Activated CD8-positive, alpha-beta memory T cell treated with anti-CD3 and anti-CD28 coated beads, Interleukin-2, amount 50 U/mL, for 48 hours (primary cell): ENCODE measurements around the gene SMAD3.
A peak's percentile ranks its signal among the peaks of the same experiment; 100 is the strongest.
"Not testable (repeated sequence)": the region's sequence is repeated elsewhere in the genome, so short reads cannot be mapped to it uniquely, and the experiment has no call there.

ENCODE experiments used
- DNase-seq: peaks from one replicate; pipeline ENCODE4 v3.0.0-alpha.2; 2020

The SMAD3 gene

DNA sequence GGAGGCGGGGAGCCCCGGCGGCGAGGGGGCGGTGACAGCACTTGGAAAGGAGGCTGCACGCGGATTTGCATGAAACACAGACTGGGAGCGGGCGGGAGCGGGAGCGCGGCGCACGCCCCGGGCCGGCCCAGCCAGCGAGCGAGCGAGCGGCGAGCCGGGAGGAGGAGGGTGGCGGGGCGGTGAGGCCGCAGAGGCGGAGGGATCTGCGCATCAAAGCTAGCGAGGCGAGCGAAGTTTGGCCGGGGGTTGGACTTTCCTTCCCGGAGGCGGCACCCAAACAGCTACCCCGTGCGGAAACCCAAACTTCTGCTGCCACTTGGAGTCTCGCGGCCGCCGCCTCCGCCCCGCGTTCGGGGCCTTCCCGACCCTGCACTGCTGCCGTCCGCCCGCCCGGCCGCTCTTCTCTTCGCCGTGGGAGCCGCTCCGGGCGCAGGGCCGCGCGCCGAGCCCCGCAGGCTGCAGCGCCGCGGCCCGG, at the start of gene SMAD3:
TSS of gene SMAD3 (plus strand) at position 72 of the 475 bp plus-strand sequence. CDS start 553 bp downstream, outside the sequence.
- DNase-seq = peak; percentile 82

DNA sequence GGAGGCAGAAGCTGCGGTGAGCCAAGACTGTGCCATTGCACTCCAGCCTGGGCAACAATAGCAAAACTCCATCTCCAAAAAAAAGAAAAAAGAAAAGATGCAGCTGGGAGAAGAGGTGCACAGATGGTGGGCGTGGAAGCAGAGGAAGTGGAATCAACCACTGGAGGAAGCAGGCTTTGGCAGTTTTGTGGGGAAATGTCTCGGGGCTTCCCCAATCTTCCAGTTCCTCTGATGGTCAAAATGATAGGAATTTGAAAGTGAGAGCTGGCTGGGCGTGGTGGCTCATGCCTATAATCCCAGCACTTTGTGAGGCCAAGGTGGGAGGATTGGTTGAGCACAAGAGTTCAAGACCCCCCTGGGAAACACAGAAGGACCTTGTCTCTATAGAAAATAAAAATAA, 48.1 kb upstream of the SMAD3 start:
- no peak for DNase-seq

DNA sequence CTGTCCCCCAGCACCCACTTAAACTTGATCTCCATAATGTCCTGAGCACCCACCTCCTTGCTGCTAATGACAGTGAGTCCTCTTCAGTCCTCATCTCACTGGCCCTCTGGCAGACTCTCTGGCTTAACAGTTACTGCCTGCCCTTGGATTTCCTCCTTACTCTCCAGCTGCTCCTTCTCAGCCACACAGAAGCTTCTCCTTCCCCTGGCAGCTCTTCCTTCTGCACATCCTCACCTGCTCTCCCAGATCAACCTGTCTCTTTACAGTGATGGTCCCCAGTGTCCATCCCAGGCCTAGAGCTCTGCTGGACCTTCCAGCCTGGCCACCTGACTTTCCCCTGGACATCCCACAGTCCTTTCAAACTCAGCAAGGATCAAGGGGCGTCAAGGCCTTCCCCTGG, 47.4 kb upstream of the SMAD3 start:
- no peak for DNase-seq

DNA sequence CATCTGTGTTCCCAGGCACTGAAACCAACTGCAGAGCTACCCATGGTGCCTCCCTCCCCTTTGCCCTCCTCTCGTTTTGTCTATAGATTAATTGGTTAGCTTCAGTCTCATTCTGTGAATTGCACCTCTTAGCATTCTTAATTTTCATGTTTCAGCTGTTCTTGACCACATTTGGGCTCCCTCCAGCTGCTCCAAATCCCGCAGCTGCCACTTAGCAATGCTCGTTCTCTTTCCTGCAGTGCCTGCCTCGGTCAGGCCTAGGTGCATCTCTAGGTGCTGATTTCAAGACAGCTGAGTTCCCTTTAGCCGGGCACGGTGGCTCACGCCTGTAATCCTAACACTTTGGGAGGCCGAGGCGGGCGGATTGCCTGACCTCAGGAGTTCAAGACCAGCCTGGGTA, 47.0 kb upstream of the SMAD3 start:
- peak; percentile 38 for DNase-seq

DNA sequence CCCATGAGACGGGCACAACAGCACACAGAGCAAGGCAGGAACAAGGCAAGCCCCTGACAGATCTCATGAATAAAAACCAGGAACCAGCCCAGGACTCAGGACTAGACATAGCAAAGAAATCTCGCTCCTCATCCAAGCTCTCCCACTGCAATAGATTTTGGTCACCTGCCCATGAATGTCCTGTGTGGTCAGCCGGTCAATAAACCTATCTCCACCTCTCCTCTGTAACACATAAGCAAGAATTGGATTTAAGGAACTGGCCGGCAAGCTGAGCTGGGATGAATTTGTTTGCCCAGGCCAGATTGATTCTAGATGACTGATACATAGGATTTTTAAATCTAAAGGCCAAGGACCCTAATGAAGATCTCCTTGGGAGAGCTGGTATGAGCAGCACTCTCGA, 46.3 kb upstream of the SMAD3 start:
- peak; percentile 17 for DNase-seq

DNA sequence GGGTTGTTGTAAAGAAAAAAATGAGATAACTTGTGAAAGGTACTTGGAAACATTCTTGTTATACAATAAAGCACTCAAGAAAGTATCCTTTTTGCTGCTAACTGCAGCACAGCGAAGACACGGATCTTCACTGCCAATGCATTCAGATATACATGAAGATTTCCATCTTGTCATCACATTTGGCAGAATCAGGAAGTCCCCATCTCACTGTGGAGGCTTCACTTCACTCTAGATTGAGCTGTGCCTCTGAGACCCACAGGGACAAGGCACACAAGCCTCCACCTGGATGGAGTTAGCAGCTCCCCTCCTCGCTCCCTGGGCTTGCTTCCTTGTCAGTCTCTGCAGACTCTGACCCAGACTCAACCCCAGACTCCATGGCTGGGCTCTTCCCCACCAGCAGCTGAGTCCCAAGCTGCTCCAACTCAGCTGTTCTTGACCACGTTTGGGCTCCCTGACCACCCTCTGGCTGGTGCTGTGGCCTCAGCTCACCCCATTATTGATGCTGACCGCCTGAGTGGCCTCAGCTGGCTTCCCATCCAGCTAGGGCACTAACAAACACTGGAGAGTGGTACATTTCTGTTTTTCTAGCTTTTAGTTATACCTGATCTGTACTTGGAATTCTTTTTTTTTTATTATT, 45.4 kb upstream of the SMAD3 start:
- DNase-seq = peak; percentile 28

DNA sequence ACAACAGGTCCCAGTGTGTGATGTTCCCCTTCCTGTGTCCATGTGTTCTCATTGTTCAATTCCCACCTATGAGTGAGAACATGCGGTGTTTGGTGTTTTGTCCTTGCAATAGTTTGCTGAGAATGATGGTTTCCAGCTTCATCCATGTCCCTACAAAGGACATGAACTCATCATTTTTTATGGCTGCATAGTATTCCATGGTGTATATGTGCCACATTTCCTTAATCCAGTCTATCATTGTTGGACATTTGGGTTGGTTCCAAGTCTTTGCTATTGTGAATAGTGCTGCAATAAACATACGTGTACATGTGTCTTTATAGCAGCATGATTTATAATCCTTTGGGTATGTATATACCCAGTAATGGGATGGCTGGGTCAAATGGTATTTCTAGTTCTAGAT, 44.7 kb upstream of the SMAD3 start:
- DNase-seq = not testable (repeated sequence)

DNA sequence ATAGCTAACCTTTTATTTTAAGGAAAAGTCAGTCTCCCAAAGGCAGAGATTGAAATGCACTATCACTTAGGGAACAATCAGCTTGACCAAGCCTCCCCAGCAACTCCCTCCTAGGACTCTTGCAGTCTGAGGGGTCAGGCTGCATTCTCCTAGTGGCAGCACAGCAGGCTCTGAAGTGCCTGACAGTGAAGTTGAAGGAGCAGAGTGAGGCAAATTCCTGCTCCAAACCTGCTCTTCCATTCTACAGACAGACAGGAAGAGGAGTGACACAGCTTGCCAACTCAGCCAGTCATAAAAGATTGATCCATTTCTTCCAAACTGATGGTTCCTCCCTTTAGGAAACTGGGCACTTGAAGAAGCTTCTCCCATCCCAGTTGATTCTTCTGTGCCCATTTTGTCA, 43.9 kb upstream of the SMAD3 start:
- DNase-seq = no peak

DNA sequence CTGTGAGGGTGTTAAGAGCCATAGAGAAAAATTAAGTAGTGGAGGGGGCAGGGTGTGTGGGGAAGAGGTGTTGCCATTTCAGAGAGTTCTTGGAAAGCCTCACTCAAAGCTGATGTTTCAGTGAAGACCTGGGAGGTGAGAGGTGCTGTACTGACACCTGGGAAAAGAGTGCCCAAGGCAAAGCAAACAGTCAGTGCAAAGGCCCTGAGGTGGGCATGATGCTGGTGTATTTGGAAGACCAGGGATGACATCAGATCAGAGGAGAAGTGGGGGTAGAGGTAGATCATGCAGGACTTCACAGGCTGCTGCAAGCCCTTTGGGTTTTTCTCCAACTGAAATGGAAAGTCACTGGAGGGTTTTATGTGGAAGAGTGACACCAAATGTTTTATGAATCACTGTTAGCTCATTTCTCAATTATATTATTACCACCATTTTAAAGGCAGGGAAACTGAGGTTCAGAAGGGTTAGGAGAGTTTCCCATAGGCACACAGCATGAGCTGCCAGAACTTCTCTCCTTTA, 42.8 kb upstream of the SMAD3 start:
- peak; percentile 42 for DNase-seq

DNA sequence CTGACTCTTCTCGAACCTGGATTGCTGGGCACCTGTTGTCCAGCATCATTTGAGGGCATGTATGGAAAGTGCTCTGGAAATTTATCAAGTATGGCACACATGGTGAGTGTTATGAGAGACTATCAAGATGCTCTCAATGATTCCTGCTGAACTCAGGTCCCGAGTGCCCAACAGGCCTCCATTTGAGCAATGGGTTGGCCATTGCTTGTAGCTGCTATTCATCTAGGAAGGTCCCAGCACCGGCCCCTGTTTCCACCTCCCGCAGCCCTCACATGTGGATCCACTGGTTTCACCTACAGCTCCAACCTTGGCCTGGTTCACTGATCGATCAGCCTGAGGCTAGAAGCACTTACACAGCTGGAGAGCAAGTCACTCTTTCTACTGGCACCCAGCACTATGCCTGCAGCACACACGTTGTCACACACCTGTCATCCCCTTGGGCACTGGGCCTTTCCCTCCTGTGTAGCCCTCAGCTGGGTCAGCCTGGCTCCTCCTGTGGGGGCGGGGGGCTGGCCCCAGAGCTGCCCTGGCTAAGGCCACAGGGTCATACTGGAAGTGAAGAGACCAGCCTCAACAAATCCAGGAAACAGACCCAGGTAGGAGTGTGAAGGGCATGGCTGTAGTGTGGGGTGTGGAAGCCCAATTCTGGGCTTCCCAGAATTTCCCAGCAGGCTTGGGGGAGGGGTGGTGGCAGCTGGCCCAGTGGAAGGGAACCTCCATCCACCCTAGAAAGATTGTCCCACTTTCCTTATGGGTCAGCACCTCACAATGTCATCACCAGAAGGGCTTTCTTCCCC, 41.7 kb upstream of the SMAD3 start:
- DNase-seq = no peak

DNA sequence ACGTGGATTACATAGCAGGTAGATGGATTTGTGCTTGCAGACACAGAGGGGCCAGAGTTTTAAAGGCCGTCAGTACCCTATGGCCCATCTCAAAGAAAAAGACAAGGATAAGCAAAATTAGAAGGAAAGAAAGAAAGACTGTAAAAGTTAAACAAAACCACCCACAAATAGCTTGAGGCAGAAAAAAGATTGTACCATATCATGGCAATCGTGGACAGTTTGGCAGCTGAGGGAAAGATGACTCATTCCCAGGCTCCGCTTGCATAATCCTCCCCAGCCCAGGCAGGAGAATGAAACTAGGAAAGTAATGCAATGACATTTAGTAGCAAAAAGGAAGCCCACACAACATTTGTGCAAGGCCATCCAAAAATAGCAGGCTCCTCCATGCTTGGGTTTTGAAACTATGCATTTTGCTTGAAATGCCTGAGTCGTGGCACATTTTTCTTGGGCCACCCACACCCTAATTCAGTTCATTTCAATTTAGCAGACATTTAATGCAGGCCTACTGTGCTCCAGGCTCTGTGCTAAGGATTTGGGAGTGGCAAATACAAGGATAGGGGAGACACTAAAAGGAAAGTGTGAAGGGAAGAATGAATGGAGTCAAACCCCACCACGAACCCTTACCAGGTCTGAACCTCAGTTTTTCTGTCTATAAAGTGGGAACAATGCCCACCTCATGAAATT, 40.9 kb upstream of the SMAD3 start:
- DNase-seq = peak; percentile 66

DNA sequence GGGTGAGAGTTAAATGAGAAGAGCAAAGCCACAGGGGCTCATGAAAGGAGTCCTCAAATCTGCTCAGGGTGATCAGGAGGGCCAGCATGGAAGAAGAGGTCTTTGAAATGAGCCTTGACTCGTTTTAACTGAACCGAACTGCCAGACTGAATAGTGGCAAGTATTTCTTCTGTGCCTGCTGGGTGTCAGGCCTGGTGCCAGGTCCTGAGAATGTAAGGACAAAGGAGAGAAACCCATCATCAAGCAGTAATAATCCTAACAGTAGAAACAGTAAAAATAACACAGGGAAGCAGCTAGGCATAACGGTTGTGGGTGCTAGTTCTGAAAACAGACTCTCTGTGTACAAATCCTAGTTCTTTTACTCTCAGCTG, 40.4 kb upstream of the SMAD3 start:
- no peak for DNase-seq

DNA sequence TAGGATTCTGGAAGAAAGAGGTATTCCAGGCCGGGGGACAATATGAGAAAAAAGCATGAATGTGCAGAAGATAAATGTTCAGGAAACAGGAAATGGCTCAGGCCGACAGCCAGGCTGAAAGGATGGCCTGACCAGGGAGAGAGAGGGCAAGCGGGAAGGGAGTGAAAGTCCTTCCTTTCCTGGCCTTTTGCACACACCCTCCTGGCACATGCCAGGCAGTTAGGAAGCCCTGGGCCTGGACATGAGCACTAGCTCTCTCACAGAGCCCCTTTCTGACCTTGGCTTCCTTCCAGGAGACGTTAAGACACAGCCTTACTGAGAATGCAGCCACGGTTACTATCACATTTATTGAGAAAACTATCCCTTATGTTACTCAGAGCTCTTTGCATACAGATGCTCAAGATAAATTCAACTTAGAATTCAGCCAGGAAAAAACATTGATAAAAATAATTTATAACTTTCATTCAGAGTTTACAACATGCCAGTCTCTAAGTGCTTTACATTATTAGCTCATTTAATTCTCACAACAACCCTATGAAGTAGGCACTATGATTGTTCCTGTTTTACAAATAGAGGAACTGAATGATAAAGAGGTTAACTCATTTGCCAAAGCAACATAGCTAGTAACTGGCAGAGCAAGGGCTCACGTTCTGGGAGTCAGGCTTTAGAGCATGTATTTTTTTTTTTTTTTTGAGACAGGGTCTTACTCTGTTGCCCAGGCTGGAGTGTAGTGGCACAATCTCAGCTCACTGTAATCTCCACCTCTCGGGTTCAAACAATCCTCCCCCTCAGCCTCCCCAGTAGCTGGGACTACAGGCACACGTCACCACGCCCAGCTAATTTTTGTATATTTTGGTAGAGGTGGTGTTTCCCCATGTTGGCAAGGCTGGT, 39.4 kb upstream of the SMAD3 start:
- DNase-seq = no peak

DNA sequence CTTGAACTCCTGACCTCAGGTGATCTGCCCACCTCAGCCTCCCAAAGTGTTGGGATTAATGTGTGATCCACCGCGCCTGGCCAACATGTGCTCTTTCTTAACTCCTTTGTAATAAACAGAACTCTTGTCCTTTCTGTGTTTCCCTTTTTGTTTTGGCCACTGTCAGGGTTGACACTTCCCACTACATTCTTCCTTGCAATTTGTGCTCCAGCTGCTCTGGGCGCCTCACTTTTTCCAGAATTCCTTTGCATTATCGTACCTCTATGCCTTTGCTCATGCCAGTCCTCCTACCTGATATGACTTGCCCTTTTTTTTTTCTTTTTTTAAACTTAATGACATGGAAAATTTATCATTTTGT, 38.8 kb upstream of the SMAD3 start:
- no peak for DNase-seq

DNA sequence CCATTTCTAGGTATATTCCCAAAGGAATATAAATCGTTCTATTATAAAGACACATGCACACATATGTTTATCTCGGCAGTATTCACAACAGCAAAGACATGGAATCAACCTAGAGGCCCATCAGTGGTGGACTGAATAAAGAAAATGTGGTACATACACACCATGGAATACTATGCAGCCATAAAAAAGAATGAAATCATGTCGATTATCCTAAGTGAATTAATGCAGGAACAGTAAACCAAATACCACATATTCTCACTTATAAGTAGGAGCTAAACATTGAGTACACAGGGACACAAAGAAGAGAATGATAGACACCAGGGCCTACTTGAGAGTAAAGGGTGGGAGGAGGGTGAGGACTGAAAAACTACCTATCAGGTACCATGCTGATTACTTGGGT, 37.0 kb upstream of the SMAD3 start:
- not testable (repeated sequence) for DNase-seq

DNA sequence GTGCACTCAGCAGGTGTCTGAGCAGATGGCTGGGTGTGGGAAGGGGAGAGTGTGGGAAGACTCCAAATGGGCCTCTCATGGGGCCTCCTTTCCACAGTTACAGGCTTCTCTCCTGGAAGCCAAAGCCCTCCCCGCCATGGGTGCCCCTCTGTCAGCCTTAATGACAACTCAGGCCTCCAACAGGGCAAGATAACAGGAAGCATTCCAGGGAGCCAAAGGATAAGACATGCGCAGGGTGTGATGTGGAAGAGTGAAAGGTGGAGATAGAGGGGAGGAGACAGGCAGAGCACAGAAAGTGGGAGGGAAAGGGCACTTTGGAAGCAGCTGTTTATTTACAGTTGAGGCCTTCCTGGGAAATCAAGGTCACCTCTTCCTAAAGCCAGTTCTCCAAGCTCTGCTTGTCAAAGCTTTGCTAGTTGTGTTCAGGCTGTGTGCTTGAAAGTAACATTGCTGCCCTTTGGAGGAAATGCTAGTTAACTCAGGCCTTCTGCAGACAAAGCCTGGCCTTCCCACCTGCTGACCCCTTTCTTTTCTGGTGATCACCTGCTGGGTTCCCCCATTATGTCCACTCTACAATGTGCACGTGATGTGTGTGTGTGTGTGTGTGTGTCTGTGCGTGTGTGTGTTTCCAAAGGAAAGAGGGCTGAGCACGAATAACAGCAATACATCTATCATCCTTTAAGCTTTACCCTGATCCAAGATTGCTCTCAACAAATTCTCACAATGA, 35.2 kb upstream of the SMAD3 start:
- no peak for DNase-seq

DNA sequence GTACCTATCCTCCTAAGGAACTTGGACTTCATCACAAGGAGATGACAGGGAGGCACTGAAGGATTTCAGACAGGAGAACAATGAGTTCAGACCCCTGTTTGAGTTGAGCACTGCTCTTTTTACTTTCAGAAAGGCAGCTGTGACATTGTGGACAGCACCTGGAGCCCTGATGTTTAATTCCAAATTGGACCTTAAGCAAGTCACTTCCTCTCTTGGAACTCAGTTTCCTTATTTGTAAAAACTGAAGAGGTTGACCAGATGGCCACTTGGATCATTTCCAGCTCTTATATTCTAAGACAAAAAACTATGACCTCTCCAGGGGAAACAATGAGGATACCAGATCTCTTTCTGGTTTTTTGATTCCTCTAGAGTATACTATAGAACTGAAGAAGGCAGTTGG, 34.1 kb upstream of the SMAD3 start:
- DNase-seq = no peak

DNA sequence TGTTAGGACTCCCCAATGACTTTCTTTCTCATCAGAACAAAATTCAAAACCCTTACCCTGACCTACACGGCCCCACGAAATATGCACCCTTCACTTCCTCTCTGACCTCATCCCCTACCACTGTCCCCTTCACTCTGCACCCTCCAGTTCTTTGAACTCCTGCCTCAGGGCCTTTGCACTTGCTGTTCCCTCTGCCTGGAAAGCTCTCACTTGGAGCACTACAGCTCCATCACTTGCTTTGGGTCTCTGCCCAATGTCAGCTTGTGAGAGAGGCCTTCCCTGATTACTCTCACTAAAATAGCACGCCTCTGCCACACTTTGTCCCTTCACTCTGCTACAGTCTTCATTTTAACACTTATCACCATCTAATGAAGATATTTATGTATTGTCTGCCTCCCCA, 32.8 kb upstream of the SMAD3 start:
- DNase-seq = no peak

DNA sequence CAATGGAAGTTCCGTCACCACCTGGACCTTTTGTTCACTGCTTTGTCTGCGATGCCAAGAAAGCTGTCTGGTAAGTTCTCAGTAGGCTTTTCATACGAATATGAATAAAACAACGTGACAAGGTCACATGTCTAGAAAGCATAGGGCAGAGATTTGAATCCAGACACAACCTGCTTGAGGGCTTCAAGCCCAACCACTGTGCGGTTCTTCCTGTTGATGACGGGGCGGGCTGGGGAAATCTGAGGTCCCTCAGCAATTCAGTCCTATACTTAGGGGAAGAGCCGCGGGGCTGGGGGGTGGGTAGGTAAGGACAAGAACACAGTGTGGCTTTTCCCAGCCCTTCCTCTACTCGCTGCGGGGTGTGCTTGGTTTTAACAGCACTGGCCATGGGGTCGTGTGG, 32.4 kb upstream of the SMAD3 start:
- no peak for DNase-seq

DNA sequence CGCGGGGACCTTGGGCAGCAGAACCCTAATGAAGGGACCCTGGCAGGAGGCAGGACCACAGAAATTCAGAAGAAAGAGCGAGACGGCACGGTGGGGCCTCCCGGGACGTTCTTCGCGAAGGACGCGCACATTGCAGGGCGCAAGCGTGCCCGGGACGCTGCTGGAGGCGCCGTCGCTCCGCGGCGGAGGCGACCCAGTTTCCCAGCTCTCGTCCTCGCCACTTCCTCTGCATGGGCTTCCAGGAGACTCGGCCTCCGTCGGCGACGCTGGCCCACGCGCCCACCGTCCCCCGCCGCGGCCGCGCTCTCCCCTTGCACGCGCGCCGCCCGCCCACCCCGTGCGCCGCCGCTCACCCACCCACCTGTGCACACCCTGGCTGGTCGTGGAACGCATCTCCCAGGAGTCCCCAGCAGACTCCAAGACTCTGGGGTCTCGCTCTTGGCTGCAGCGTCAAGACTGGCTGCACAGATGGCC, 31.8 kb upstream of the SMAD3 start:
- DNase-seq = no peak

DNA sequence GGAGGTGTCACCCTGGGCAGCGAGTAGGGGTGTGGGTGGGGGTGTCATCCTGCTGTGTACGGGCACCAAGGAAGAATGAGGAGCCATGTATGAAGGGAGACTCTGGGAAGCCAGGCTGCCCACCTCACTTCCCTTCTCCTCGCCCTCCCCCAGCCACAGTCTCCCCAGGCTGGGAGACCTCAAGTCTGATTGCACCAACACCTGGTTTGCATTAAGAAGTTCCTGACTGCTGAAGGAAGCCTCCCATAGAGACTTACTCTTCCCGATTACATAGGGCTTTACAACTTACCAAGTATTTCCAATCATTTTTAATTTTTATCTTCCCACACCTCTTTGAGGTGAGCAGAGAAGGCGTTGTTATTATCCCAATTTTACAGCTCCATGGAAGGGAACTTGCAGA, 29.5 kb upstream of the SMAD3 start:
- DNase-seq = no peak
